ENCODE data around the gene NIPSNAP3A.

- TF ChIP-seq CTCF (IDR thresholded peaks at IDR 0.05; ENCODE audit: low read depth, low read length, poor library complexity, severe bottlenecking) (no peak), EZH2phosphoT487 (IDR thresholded peaks at IDR 0.05; ENCODE audit: borderline replicate concordance, low read length) (no peak)
Observed at GRCh38 chr9:104745852-104746251, 1.6 kb upstream of the NIPSNAP3A start.
